ENCODE data around the gene PCGF2. TPM values are rescaled to one million over a fixed set of nuclear protein-coding genes. Genes with fewer than 3 reads are reported as not detected.
A peak's percentile ranks its signal among the peaks of the same experiment; 100 is the strongest.

PCGF2 gene
- 37.6 and 74.6 TPM in 2 replicates for total RNA-seq (ENCODE audit: low replicate concordance)
- long read RNA-seq, partial matches to known transcripts = 0 of 3 reads
- long read RNA-seq, other reads (novel, unspliced or antisense) = 3 of 3 reads

- peaks cover 41% of the 10 kb centered on the region for H3K4me1 Mint-ChIP-seq (ENCODE audit: unreplicated experiment)
- peak; percentile 91 for DNase-seq (ENCODE audit: extremely low spot score, unreplicated experiment)
- no peak for TF ChIP-seq CTCF (conservative IDR thresholded peaks at IDR 0.05)
- no peaks in the 10 kb centered on the region for H3K9me3 Mint-ChIP-seq
- peak within 1 kb of the TSS; percentile 56 for H3K27ac Mint-ChIP-seq
- H3K36me3 Mint-ChIP-seq = peaks cover 6% of the 10 kb centered on the region
- peaks cover 13% of the 10 kb centered on the region for H3K27me3 Mint-ChIP-seq
- H3K4me3 Mint-ChIP-seq = peak within 1 kb of the TSS; percentile 99
These were observed at the start of gene PCGF2 for GRCh38 chr17:38748149-38748891. PCGF2 (minus strand) TSS chr17:38748336; CDS start chr17:38740402, 7,934 bp downstream.

GRCh38 chr17:38797828-38798227, 49.7 kb upstream of the PCGF2 start:
- Mint-ChIP-seq H3K27me3 (no peaks in the 10 kb centered on the region), H3K4me3 (peak overlapping the region; percentile 96), H3K36me3 (peaks cover 34% of the 10 kb centered on the region), H3K9me3 (no peaks in the 10 kb centered on the region), H3K27ac (peak overlapping the region; percentile 93), H3K4me1 (ENCODE audit: unreplicated experiment) (peaks cover 30% of the 10 kb centered on the region)
- no peak for DNase-seq (ENCODE audit: extremely low spot score, unreplicated experiment)
- no peak for TF ChIP-seq CTCF (conservative IDR thresholded peaks at IDR 0.05)

GRCh38 chr17:38797158-38797490, 49.0 kb upstream of the PCGF2 start:
- DNase-seq (ENCODE audit: extremely low spot score, unreplicated experiment) = no peak
- Mint-ChIP-seq H3K27ac (peak overlapping the region; percentile 46), H3K4me3 (peak overlapping the region; percentile 96), H3K36me3 (peaks cover 38% of the 10 kb centered on the region), H3K4me1 (ENCODE audit: unreplicated experiment) (peaks cover 30% of the 10 kb centered on the region), H3K9me3 (no peaks in the 10 kb centered on the region), H3K27me3 (no peaks in the 10 kb centered on the region)
- no peak for TF ChIP-seq CTCF (conservative IDR thresholded peaks at IDR 0.05)

- peaks cover 30% of the 10 kb centered on the region for H3K4me1 Mint-ChIP-seq (ENCODE audit: unreplicated experiment)
- peak overlapping the region; percentile 96 for H3K4me3 Mint-ChIP-seq
- TF ChIP-seq CTCF (conservative IDR thresholded peaks at IDR 0.05) = no peak
- peaks cover 34% of the 10 kb centered on the region for H3K36me3 Mint-ChIP-seq
- no peaks in the 10 kb centered on the region for H3K9me3 Mint-ChIP-seq
- H3K27ac Mint-ChIP-seq = peak overlapping the region; percentile 46
- DNase-seq (ENCODE audit: extremely low spot score, unreplicated experiment) = no peak
- H3K27me3 Mint-ChIP-seq = no peaks in the 10 kb centered on the region
These were observed 48.5 kb upstream of the PCGF2 start for GRCh38 chr17:38796451-38797157.

- TF ChIP-seq CTCF (conservative IDR thresholded peaks at IDR 0.05) = no peak
- DNase-seq (ENCODE audit: extremely low spot score, unreplicated experiment) = no peak
- no peak overlapping the region for H3K27ac Mint-ChIP-seq
- peaks cover 47% of the 10 kb centered on the region for H3K4me1 Mint-ChIP-seq (ENCODE audit: unreplicated experiment)
- H3K4me3 Mint-ChIP-seq = no peak overlapping the region
- H3K27me3 Mint-ChIP-seq = no peaks in the 10 kb centered on the region
- H3K36me3 Mint-ChIP-seq = peaks cover 34% of the 10 kb centered on the region
- no peaks in the 10 kb centered on the region for H3K9me3 Mint-ChIP-seq
These were observed 46.1 kb upstream of the PCGF2 start for GRCh38 chr17:38794221-38794620.
